Kasumi-1 (cell line): ENCODE data around the gene NEURL1.
"Not testable (repeated sequence)": the region's sequence is repeated elsewhere in the genome, so short reads cannot be mapped to it uniquely, and the experiment has no call there.

Source experiments
- DNase-seq, 2 experiments: peaks; one replicate each; lab custom pipeline; 2025; lab: John Stamatoyannopoulos, UW

NEURL1 gene

DNA sequence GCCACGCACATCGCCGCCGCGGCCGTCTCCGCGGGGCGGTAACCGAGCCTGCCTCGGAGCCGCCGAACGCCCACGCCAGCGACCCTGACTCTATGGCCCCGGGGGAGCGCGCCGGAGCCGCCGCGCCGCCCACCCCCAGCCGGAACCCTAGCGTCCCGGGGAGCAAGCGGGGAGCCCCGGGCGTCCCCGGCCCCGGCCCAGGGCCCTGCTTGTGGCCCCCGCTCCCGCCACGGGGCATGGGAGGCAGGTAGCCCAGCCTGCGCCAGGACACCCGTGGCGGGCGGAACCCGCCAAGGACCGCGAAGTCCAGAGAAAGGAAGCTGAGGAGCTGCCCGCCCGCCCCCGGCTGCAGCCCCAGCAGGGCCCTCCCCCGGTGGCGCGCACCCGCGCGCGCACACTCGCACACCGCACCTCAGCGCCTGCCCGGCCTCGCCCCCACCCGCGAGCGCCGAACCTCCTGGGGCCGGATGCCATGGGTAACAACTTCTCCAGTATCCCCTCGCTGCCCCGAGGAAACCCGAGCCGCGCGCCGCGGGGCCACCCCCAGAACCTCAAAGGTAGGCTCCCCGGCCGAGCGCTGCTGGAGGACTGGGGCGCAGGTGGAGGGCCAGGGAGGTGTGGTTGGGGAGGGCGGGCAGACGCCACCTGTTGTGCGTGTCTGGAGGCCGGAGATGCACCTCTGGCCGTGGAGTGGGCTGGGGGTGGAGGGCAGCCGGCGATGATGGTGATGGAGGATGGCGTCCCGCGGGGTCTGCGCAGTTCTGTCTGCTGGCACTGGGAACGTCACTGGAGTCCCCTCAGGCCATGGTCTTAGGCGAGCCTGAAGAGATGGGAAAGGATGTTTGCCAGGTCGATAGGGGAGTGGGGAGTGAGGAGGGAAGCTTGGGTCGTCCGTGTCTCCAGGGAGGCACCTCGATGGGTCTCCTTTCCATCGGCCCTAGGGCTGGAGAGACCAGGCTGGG is 692 bp downstream of the NEURL1 start:
- DNase-seq, result no peak

DNA sequence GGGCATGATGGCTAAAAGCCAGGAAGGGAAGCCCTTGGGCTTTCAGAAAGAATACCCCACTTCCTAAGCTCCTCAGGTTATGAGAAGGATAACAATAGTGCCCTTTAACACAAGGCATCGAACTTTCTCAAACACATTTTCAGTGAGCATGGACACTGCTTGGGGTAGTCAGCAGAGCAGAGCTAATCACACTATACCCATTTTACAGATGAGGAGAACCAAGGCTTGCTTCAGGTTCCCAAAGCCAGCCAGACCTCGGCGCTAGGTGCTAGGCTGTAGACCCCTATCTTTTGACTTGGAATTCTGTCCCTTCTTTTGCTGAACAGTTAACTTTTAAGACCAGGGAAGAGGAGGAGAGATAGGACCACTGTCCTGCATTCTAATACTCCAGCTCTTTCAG is 1.8 kb downstream of the NEURL1 start:
- no peak for DNase-seq

DNA sequence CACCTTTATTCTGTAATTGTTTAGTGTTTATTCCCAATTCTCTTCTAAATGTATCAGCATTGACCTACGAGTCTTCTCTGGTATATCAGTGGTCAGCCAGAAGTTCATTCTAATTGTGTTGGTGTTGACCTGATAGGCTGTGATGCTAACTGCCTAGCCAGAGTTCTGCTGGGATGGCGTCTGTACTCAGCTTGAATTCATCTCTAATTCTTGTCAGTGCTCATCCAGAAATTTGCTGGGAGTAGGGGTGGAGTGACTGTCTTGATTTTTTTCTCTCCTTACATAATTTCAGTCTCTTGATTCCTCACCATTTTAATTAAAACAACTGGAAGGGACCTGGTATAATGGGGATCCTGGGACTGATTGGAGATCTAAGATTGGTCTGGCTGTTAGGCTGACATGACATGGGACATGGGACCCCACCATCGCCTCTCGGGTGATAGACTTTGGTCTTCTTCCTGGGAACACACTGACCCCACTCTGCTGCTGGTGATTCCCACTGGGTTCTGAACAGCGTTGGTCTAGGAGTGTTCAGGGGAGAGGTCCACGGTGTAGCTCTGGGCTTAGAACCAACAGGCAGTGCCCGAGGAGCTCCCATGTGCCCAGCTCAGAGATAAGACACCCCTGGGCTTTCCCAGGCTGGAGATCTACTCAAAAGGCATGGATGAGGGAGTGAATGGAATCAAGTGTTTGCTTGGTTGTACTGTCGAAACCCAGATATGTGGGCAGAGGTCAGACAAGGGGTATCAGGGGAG is 3.8 kb downstream of the NEURL1 start:
- no peak for DNase-seq

DNA sequence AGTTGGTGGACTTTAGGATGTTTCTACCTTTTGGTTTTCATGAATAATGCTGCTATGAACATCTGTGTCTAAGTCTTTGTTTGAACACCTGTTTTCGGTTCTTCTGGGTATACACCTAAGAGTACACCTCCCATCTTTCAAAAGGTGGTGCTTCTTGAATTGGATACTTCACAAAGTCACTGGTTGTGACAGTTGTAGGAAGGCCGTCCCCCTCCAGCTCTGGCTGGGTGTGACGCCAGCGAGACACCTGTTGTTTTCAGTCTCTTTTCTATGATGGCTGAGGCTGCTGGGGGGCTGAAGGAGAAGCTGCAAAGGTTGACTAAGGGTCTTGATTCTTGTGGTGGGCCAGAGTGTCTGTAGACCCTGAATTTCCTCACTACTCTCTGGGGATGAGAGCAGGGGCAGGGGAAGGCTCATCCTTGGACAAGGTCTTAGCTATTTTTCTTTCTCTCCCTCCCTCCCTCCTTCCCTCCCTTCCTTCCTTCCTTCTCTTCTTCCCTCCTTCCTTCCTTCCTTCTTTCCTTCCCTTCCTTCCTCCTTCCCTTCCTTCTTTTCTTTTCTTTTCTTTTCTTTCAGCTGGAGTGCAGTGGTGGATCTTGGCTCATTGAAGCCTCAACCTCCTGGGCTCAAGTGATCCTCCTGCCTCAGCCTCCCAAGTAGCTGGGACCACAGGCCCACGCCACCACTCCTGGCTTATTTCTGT is 5.6 kb downstream of the NEURL1 start:
- no peak for DNase-seq

DNA sequence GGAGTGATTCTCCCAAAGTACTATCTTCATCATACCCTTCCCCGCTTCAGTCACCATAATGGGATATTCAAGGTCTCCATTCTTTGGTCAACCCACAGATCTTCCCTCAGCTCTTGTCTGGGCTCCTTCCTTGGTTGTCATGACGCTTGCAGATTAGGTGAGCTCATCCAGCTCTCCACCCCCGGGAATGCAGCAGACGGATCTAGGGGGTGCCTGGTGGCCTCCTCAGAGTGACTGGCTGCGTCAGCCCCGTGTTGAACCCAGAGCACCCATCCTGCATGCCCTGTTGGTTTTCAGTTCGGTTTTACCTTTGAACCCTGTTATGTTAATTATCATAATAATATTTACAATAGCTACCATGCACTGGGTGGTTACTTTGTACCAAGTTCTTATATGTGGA is 6.4 kb downstream of the NEURL1 start:
- DNase-seq, result no peak

DNA sequence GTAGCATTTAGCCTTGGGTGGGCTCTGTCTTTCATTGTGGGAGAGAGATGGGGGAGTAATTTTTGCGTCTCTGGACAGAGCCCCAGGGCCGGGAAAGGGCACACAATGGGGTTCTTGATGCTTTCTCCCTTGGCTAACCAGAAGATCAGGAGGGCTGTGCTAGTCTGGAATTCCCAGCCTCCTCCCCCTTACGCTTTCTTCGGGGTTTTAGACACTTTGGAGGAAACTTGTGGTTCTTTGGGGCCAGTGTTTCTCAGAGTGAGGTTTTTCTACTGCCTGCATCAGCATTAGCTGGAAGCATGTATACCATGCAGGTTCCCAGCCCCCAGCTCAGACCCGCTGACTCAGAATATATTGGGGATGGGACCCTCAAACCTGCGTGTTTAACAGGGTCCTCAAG is 7.0 kb downstream of the NEURL1 start:
- DNase-seq, result no peak

DNA sequence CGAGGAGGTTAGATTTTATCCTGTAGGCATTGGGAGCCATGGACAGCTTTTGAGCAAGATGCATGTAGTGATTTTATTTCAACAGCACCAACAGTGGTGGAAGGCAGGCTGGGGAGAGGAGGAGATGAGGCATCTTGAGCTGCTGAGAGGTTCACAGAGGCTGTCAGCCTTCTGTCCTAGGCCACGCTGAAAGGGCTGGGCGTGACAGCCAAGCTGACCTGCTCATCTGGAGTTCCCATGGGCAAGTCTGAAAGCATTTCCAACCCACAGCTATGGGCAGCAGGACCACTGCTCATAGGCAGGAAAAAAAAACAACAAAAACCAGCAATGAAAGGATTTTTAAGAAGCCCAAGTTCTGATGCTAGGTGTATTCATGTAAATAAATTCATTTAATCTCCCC is 7.7 kb downstream of the NEURL1 start:
- no peak for DNase-seq

DNA sequence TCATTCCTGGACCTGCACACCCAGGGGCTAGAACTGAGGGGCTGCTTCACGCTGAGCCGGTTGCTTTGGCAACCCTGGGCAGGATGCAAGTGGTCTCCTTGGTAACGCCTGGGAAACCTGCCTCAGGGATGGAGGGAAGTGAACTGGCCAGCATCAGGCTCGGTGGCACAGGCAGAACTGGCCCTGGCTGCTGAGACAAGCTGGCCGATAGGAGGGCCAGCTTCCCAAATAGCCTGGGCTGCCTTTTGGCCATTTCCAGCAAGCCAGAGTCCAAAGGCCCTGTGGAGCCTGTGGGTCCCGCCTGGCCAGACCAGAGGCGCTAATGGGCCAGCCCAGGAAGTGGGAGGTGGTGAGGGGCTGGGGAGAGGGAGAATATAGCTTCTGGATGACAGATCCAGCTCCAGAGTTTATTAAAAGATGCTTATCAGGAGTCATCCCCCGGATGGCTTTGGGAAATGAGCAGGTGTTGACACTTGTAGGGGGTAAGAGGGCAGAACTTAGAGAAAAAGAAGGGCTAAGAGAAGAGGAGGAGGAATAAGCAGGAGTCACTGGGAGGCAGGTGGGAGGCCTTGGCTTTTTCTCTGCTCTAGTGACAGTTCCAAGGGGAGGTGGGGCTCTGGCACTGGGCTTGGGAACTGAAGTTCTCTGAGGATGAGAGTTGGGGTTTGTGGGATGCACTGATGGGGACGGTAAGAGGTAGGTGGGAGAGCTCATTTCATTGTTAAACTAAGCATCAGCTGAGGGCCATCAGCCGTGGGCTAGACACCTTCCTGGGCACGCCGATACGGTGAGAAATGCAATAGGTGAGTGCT is 9.6 kb downstream of the NEURL1 start:
- no peak for DNase-seq

DNA sequence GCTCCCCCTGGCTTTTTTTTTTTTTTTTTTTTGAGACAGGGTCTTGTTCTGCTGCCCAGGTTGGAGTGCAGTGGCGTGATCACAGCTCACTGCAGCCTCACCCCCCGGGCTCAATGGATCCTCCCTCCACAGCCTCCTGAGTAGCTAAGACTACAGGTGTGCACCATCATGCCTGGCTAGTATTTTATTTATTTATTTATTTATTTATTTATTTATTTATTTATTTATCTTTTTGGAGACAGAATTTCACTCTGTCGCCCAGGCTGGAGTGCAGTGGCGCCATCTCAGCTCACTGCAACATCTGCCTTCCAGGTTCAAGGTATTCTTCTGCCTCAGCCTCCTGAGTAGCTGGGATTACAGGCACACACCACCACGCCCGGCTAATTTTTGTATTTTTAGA is 10.3 kb downstream of the NEURL1 start:
- DNase-seq, result not testable (repeated sequence)

DNA sequence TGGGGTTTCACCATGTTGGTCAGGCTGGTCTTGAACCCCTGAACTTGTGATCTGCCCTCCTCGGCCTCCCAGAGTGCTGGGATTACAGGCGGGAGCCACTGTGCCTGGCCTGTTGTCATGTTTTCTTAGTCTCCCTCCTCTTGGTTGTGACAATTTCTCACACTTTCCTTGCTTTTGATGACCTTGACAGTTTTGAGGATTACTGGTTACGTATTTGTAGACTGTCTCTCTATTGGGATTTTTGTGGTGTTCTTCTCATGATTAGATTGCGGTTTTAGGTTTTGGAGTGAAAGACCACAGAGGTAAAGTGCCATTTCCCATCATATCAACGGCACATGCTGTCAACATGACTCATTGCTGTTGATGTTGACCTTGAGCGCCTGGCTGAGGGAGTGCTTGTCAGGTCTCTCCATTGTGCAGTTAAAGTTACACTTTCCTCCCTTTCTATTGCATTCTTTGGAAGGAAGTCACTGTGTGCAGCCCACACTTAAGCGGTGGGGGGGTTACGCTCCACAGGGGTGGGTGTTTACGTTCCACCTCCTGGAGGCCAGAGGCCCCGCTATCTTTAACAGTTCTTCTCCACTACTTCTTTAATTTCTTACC is 10.8 kb downstream of the NEURL1 start:
- no peak for DNase-seq

DNA sequence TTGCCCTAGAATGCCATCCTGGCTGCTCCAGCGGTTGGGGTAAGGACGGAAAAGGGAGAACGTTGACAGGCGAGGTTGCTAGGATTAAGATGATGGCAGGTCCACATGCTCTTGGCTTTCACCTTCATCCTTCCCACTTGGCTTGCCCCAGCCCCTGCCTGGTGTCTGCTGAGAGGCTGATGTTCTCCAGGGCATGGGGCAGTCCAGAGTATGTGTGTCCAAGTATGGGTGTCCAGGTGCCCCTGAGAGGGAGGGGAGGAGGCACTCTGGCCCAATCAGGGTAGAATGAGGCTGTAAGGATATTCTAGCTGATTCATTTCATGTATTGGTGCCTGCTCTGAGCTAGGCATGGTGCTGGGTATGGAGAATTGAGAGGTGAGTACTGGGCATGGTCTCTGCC is 12.6 kb downstream of the NEURL1 start:
- DNase-seq, result no peak

DNA sequence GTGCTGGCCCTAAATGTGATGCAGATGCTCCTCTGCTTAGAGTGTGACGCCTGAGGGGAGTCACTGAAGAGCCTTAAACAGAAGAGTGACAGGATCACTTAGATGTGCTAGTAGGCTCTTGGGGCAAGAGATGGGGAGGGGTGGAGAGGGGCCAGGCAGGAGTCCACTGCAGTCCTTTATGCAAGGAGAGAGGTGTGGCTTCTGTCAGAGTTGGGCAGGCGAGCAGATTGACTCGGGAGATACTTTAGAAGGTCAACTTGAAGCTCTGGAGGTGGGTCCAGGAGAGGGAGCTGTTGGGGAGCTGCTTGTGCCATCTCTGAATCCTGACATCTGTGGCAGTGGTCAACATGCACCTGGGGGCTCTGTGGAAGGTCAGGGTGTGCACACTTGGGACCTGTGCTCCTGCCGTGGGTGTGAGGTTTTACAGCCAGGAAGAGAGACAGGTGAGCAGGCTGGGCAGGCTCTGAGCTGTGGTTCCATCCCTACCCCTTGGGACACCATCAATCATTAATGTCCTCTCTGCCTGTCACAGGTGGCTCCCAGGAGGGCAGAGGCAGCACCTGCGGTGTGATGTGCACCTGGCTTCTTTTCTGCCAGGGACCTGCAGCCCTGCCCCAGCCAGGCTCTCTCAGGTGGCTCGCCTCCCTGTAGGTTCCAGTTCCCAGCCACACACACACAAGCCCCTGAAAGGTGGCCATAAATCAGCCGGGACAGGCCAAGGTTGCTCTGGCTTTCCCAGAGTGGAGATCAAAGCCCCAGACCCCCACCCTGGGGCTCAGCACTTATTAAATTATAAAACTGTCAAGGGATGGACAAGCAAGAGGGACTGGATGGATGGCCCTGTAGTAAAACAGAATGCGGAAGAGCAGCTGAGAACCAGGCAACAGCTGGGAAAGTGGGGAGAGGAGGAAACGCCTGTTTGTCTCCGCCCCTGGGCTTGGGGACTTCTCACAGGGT is 14.0 kb downstream of the NEURL1 start:
- no peak for DNase-seq

DNA sequence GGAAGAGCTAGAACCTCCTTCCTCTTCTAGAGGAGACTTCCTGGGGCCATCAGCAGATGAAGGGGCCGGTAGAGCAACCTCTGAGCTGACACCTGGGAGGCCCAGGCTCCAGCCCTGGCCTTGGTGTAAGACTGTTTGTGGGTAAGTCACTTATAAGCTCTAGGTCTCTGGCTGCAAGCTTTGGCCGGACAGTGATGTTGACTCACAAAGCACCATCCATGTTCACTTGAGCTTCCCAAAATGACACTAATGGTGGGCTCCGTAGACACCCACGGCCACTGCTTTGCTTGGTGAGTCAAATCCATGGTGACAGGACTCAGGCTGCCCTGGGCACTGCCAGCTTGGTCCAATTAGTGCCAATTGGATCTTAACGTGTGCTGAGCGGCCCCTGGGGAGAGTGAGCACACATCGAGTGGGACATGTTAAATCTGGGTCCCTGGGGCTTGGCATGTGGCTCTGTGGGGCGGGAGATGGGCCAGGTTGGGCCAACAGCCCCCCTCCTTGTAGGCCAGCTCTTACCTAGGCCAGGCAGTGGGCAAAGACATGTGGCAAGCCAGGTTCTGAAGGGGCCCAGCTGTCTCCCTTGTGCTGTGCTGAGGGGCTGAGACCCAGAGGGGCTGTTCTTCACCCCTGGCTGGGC is 16.7 kb downstream of the NEURL1 start:
- DNase-seq, result no peak

DNA sequence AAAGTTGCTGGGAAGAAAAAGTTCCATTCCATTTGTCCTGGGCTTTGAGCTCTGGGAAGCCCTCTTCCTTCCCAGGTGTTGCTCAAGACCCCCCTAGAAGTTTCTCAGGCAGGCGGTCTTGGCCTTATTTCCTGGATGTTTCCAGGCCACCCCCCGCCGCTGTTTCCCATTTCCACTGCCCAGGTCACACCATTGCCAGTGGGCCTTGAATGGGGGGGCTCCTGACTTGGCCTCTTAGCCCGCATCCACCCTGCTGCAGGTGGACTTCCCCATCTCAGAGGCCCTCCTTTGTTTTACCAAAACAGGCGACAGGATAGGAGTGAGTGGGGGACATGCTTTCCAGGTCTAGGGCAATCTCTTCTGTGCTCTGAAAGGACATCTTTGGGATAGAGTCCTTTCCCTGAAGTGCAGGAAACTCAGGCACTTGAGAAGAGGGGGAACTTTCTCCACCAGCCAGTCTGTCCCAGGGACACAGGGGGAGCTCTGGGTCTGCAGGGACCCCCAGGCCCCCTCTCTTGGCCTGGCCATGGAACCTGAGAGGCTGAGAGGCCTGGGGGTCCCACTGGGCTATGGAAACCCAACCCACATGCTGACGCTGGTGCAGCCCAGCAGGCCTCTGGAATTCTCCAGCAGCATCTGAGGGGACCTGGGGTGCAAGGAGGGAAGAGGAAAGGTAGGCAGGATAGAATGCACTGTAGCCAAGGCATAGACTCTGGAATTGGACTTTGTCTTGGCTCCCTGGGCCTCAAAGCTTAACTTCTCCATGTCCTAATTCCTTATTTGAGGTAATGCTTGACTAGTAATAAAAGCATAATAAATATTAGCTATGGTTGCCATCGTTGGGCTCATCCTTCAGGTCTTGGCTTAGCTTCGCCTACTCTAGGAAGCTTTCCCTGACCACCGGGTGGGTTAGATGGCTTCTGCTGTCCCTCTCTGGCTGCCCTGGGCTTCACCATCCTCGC is 17.6 kb downstream of the NEURL1 start:
- DNase-seq, result no peak

DNA sequence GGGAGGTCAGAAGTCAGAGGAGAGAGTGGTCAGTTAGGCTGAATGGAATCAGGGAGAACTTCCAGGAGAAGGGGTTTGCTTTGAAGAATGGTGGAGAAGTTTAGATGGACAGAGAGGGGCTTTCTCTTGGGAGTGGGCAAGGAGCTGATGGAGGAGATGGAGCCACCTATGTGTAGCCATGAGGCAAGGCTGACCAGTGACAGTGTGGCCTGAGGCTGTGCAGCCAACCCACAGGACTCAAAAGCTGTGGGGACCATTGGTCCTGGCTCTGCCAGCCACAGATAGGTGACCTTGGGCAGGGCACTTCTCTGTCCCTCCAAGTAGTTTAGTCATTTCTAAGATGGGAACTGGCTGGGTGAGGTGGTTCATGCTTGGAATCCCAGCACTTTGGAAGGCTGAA is 18.7 kb downstream of the NEURL1 start:
- no peak for DNase-seq

DNA sequence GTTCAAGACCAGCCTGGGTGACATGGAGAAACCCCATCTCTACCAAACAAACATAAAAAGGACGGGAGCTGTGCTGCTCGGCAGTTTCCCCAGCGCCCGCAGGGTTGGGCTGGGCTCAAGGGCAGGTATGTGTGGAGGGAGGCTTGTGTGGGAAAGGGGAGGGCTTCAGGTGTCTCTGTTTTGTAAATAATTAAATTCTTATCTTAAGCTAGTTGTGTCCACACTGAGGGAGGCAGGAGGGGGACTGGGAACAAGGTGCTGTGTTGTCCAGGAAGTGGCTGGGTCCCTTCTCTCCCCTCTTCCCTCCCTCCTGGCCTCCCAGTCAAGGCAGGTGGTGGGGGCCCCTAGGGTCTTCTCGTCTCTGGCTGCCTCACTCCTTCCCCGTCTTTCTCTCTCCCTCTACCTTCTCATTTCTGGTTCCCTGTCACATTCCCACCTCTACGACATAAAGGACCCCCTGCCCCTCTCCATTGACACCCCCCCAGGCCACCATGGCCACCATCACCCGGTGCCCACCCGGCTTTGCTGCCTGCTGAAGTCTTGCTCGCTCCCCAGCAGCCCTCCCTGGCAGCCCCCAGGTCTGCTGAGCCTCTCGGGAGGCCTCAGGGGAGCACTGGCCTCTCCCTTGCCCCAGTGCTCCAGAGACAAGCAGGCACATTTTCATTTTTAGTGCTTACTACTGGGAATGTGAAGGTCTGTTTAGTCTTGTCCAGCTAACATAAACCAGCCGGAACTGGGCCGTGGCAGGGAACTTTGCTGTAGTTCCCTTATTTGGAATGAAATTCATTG is 19.3 kb downstream of the NEURL1 start:
- no peak for DNase-seq

DNA sequence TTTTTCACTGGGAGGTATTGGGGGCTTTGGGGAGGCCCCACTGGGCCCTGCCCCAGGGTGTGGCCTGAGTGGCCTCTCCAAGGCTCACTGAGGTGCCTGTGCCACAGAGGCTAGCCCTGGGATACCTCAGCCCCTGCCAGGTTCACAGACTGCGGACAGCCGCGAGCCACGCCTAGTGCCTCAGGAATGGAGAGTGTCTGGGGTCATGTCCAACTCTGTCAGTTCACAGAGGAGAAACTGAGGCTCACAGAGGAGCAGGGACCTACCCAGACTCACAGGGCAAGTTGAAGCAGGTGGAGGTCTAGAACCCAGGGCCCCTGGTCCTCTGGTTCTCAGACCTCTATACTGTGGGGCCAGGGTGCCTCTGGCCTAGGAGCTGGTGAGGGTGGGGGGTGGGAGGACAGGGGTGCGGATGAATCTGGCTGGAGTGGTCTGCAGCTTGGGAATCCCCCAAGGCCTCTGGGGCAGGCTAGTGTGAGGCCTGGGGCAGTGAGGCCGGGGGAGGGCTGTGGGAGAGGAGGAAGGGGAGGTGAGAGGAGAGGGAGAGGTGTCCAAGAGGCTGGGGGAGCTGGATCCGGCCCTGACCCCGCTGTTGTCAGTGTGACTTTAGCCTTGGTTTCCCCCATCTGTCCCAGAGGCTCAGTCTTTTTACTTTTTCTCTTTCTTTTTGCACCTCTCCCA is 20.0 kb downstream of the NEURL1 start:
- no peak for DNase-seq
